ENCODE data around the gene SGIP1. TPM values are rescaled to one million over a fixed set of nuclear protein-coding genes. Genes with fewer than 3 reads are reported as not detected.
A peak's percentile ranks its signal among the peaks of the same experiment; 100 is the strongest.

Gene SGIP1
- total and polyA plus RNA-seq, 7 donors: under 0.01 to 14.1 (median 7.3) TPM; not detected in 1

- no peak for DNase-seq
- no peaks in the 10 kb centered on the region for H3K9me3 ChIP-seq
- intact Hi-C loops (cut with DNase I): no loop called here
- no peaks in the 10 kb centered on the region for H3K36me3 ChIP-seq
- H3K4me1 ChIP-seq: peaks cover 0 to 16% (median 7%) of the 10 kb centered on the region in 4 donors
- TF ChIP-seq, protein P1, sequence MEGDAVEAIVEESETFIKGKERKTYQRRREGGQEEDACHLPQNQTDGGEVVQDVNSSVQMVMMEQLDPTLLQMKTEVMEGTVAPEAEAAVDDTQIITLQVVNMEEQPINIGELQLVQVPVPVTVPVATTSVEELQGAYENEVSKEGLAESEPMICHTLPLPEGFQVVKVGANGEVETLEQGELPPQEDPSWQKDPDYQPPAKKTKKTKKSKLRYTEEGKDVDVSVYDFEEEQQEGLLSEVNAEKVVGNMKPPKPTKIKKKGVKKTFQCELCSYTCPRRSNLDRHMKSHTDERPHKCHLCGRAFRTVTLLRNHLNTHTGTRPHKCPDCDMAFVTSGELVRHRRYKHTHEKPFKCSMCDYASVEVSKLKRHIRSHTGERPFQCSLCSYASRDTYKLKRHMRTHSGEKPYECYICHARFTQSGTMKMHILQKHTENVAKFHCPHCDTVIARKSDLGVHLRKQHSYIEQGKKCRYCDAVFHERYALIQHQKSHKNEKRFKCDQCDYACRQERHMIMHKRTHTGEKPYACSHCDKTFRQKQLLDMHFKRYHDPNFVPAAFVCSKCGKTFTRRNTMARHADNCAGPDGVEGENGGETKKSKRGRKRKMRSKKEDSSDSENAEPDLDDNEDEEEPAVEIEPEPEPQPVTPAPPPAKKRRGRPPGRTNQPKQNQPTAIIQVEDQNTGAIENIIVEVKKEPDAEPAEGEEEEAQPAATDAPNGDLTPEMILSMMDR (IDR thresholded peaks at IDR 0.05): no peak
- TF ChIP-seq POLR2A (IDR thresholded peaks at IDR 0.05) (no peak), EP300 (IDR thresholded peaks at IDR 0.05) (no peak), POLR2AphosphoS5 (IDR thresholded peaks at IDR 0.05) (no peak)
- peak overlapping the region in 2 of 4 donors; percentile 10 to 57 for H3K27ac ChIP-seq
- H3K4me3 ChIP-seq: no peak overlapping the region
- H3K27me3 ChIP-seq: no peaks in the 10 kb centered on the region
- WGBS, 2 donors: 67 to 73% methylated on average over 3 of the region's 3 CpGs
These were observed 142.8 kb downstream of the SGIP1 start for GRCh38 chr1:66676613-66677298.

GRCh38 chr1:66678146-66678545 is 144.2 kb downstream of the SGIP1 start:
- peak overlapping the region in 1 of 4 donors; percentile 57 for H3K27ac ChIP-seq
- H3K4me3 ChIP-seq: no peak overlapping the region
- no peaks in the 10 kb centered on the region for H3K36me3 ChIP-seq
- no peak for DNase-seq
- 95 to 97% methylated on average over 1 of the region's 1 CpG for WGBS, 2 donors
- H3K27me3 ChIP-seq: no peaks in the 10 kb centered on the region
- H3K9me3 ChIP-seq: no peaks in the 10 kb centered on the region
- H3K4me1 ChIP-seq: peaks cover 0 to 16% (median 7%) of the 10 kb centered on the region in 4 donors
- intact Hi-C loops (cut with DNase I): no loop called here
- TF ChIP-seq EP300 (IDR thresholded peaks at IDR 0.05): no peak
- no peak for TF ChIP-seq POLR2AphosphoS5 (IDR thresholded peaks at IDR 0.05)
- TF ChIP-seq, protein P1 (IDR thresholded peaks at IDR 0.05): no peak
- no peak for TF ChIP-seq POLR2A (IDR thresholded peaks at IDR 0.05)

DNA sequence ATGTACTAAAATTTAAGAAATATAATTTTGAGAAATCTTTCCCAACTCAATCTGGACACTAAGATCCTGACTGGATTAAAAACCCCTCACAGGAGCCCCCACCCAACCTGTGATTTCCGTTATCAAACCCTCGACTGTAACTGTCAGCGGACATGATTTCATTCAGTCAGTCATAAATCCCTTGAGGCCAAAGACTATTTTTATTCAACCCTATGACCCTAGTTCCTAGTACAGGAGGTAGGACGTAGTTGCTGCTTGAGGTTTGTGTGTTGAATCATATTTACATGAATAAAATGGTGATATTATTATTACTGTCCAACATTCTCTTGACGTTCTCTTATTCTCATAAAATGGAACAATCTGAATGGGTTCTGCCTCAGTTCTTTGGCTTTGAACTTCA is 145.2 kb downstream of the SGIP1 start:
- no peaks in the 10 kb centered on the region for H3K27me3 ChIP-seq
- H3K36me3 ChIP-seq: no peaks in the 10 kb centered on the region
- H3K4me1 ChIP-seq: peaks cover 0 to 16% (median 7%) of the 10 kb centered on the region in 4 donors
- H3K4me3 ChIP-seq: no peak overlapping the region
- intact Hi-C loops (cut with DNase I): no loop called here
- TF ChIP-seq EP300 (IDR thresholded peaks at IDR 0.05): no peak
- no peak for DNase-seq
- WGBS, 2 donors: 88 to 89% methylated on average over 5 of the region's 5 CpGs
- no peak overlapping the region for H3K27ac ChIP-seq
- H3K9me3 ChIP-seq: no peaks in the 10 kb centered on the region

- intact Hi-C loops (cut with DNase I): no loop called here
- DNase-seq: no peak
- WGBS, 2 donors: 97% methylated on average over 2 of the region's 2 CpGs
- peaks cover 0 to 9% (median 4%) of the 10 kb centered on the region in 4 donors for H3K4me1 ChIP-seq
- no peak overlapping the region for H3K4me3 ChIP-seq
- H3K36me3 ChIP-seq: no peaks in the 10 kb centered on the region
- H3K27me3 ChIP-seq: no peaks in the 10 kb centered on the region
- H3K27ac ChIP-seq: no peak overlapping the region
- TF ChIP-seq POLR2A (IDR thresholded peaks at IDR 0.05) (no peak), EP300 (IDR thresholded peaks at IDR 0.05) (no peak)
- TF ChIP-seq, protein P1 (IDR thresholded peaks at IDR 0.05): no peak
- no peaks in the 10 kb centered on the region for H3K9me3 ChIP-seq
These were observed 147.7 kb downstream of the SGIP1 start for GRCh38 chr1:66681686-66682085.

- 88 to 93% methylated on average over 11 of the region's 11 CpGs for WGBS, 2 donors
- no peak for TF ChIP-seq POLR2A (IDR thresholded peaks at IDR 0.05)
- TF ChIP-seq, protein P1 (IDR thresholded peaks at IDR 0.05): no peak
- TF ChIP-seq EP300 (IDR thresholded peaks at IDR 0.05): no peak
- no peak for TF ChIP-seq POLR2AphosphoS5 (IDR thresholded peaks at IDR 0.05)
- H3K36me3 ChIP-seq: no peaks in the 10 kb centered on the region
These were observed 148.2 kb downstream of the SGIP1 start for GRCh38 chr1:66682106-66682505.

More at GRCh38 chr1:66682106-66682505, 148.2 kb downstream of the SGIP1 start:
- Histone ChIP-seq H3K4me3 (no peak overlapping the region), H3K4me1 (peaks cover 0 to 5% (median 2%) of the 10 kb centered on the region in 4 donors), H3K27me3 (no peaks in the 10 kb centered on the region), H3K27ac (no peak overlapping the region), H3K9me3 (no peaks in the 10 kb centered on the region)
- intact Hi-C loops (cut with DNase I): no loop called here
- DNase-seq: no peak

All from sigmoid colon (tissue), 7 donors.